RPMI8226 (cell line): ENCODE measurements around the gene LRP1.

Experiments
- DNase-seq: peaks from one replicate; pipeline ENCODE4 v3.0.0-alpha.2; 2015

LRP1 gene

DNA sequence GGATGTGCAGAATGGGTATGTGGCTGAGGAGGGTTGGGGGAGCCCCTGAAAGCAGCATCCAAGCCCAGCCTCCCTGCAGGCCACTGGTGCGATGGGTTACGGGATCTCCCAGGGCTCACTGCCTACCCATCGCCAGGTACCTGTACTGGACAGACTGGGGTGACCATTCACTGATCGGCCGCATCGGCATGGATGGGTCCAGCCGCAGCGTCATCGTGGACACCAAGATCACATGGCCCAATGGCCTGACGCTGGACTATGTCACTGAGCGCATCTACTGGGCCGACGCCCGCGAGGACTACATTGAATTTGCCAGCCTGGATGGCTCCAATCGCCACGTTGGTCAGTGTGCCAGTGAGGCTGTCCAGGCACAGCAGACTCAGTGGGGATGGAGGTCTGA is 70.0 kb downstream of the LRP1 start:
- DNase-seq: no peak

- no peak for DNase-seq
Observed at GRCh38 chr12:57199191-57199590, 70.9 kb downstream of the LRP1 start.

DNA sequence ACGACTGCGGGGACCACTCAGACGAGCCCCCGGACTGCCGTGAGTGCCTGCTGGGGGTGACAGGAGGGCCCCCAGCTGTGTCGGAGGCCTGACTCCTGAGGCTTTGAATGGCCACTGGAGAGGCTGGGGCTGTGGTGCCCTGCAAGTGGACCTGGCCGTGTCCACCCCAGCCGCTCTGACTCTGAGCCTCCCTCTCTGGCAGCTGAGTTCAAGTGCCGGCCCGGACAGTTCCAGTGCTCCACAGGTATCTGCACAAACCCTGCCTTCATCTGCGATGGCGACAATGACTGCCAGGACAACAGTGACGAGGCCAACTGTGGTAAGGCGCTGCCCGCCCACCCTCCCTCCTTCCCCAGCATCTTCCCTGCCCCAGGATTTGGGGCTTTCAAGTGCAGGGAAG is 72.2 kb downstream of the LRP1 start:
- DNase-seq: no peak

- no peak for DNase-seq
Observed at GRCh38 chr12:57201219-57201618, 72.9 kb downstream of the LRP1 start.

GRCh38 chr12:57201631-57202030 is 73.3 kb downstream of the LRP1 start:
- no peak for DNase-seq

DNA sequence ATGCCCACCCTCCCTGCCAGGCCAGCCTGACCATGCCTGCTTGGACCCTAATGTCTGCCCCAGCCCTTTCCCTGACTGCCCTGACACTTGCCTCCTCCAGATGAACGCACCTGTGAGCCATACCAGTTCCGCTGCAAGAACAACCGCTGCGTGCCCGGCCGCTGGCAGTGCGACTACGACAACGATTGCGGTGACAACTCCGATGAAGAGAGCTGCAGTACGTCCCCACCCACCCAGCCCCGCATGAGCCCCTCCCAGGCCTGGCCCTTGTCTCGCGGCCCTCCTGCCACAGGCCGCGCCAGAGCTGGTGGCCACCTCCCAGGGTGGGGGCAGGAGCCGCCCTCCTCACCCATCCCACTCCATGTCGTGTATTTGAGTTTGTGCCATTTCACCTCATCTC is 74.0 kb downstream of the LRP1 start:
- DNase-seq: no peak

DNA sequence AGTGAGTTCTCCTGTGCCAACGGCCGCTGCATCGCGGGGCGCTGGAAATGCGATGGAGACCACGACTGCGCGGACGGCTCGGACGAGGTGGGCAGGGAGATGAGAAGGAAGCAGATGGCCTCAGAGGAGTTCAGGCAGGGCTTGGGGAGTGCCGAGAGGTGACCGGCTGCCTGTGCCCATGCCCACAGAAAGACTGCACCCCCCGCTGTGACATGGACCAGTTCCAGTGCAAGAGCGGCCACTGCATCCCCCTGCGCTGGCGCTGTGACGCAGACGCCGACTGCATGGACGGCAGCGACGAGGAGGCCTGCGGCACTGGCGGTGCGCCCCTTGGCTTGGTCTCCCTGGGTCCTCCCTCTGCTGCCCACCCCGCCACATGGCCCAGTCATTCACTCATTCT is 74.9 kb downstream of the LRP1 start:
- DNase-seq: no peak

DNA sequence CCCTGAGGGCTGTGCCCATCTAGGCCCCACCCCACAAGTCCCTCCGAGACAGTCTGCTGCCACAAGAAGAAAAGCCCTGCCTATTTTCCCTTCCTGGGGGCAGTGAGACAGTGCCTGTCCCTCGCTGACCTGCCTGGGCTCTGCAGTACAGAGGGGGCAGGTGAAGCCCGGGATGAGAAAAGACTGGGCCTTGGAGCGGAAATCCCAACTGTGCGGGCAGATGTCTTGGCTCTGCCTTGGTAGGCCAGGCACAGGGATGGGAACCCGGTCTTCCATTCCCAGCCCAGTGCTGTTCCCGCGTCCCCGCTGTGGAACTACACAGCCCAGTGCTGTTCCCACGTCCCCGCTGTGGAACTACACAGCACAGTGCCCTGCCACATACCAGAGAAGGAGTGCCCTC is 75.5 kb downstream of the LRP1 start:
- DNase-seq: no peak

DNA sequence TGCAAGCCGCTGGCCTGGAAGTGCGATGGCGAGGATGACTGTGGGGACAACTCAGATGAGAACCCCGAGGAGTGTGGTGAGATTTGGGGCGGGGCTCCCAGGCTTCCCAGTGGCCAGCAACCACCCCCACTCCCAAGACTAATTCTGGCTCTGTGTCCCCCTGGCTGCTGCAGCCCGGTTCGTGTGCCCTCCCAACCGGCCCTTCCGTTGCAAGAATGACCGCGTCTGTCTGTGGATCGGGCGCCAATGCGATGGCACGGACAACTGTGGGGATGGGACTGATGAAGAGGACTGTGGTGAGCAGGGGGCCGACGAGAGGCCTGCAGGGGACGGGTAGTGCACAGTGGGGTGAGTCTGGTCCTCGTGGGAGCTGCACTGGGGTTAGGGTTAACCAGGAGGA is 76.2 kb downstream of the LRP1 start:
- no peak for DNase-seq

GRCh38 chr12:57205186-57205585 is 76.9 kb downstream of the LRP1 start:
- no peak for DNase-seq

DNA sequence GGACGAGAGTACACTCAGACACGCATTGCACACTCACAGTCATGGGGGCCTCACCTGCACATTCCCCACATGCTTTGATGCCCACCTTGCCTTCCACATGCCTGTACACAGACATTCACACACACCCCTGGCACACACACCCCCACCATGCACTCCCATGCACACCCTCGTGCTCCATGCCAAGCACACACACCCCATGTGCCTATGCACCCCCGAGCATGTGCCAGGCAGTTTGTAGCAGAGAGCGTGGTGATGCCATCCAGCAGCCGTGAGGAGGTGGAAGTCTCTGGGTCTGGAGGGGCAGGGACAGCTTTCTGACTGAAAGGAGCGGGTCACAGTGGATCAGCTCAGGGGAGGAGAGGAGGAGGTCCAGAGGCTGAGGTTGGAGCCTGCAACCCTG is 77.6 kb downstream of the LRP1 start:
- no peak for DNase-seq

DNA sequence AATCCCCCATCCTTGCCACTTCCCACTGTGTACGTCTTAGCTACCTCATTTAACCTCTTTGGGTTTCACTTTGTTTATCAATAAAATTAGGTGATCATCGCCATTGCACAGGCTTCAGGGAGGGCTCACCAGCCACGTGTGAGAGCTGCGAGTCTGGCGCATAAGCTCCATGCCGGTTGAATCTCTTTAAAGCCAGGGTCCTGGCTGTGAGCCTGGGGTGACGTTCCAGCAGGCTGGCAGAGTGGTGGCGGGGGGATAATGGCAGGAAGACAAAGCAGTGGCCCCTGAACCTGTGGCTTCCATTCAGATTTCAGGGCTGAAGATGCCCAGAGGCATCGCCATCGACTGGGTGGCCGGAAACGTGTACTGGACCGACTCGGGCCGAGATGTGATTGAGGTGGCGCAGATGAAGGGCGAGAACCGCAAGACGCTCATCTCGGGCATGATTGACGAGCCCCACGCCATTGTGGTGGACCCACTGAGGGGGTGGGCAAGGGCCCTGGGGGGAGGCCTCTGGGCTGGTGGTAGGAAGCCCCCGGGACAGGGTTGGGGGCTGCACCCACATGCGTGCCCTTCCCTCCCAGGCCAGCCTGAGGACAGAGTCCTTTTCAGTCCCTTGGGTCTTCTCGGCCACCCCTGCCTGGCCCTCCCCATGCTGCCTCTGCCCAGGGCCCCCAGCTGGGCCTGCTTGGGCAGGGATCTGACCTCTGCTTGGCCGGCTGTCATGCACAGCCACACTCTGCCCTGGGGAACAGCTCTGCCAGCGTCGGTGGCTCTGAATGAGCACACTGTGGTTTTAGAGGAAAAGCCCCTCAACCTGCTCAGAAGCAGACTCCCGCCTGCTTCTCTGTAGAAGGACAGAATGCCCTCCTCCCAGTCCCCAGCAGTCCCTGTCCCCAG is 79.7 kb downstream of the LRP1 start:
- DNase-seq: no peak

DNA sequence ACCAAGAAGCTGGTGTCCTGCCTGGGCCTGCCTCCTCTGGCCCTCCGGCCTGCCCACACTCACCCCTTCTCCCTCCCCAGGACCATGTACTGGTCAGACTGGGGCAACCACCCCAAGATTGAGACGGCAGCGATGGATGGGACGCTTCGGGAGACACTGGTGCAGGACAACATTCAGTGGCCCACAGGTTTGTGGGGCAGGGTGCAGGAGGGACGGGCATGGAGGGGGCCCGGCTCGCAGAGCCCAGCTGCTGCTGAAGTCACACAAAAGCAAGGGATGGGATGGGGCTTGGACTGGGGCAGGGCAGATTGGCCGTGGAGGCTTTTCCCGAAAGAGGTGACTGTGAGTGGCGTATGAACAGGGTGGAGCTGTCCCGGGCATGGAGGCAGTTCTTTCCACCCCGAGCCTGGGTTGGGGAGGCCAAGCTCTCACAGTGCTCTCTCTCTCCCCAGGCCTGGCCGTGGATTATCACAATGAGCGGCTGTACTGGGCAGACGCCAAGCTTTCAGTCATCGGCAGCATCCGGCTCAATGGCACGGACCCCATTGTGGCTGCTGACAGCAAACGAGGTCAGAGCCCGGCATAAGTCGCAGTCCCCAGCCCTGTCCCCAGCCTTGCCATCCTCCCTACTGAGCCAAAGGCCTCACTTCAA is 80.5 kb downstream of the LRP1 start:
- no peak for DNase-seq

DNA sequence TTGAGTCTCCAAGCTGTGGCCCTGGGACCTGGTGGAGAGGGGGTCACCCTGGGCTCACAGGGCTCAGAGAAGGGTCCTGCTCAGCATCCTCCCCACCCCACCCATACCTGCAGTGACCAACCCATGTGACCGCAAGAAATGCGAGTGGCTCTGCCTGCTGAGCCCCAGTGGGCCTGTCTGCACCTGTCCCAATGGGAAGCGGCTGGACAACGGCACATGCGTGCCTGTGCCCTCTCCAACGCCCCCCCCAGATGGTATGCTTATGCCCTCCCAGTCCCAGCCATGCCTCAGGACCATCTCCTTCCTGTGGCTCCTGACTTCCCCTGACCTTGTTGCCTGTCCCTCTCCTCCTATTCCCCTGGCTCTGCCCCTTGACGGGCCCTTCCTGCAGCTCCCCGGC is 81.6 kb downstream of the LRP1 start:
- no peak for DNase-seq

GRCh38 chr12:57210461-57210860 is 82.2 kb downstream of the LRP1 start:
- no peak for DNase-seq

DNA sequence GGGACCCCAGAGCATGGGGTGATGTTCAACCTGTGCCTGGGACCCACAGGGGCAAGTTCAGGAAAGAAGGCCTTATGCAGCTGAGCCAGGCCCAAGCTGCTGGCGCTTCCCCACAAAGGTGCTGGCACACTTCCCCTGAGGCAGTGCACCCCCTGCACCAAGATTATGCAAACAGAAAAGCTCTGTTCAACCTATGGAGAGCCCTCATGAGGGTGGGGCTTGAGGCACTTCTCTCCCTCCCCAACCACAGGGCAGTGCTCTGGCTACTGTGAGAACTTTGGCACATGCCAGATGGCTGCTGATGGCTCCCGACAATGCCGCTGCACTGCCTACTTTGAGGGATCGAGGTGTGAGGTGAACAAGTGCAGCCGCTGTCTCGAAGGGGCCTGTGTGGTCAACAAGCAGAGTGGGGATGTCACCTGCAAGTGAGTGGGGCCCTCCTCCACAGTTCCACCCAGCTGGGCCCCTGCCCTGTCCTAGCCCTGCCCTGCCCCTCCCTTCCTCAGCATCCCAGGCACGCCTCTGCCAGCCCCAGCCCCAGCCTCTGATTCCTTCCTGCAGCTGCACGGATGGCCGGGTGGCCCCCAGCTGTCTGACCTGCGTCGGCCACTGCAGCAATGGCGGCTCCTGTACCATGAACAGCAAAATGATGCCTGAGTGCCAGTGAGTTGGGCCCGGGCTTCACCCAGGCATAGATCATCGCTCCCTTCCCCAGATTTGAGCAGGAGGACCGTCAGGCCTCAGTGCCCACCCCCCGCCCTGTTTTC is 82.8 kb downstream of the LRP1 start:
- peak; percentile 83 for DNase-seq

DNA sequence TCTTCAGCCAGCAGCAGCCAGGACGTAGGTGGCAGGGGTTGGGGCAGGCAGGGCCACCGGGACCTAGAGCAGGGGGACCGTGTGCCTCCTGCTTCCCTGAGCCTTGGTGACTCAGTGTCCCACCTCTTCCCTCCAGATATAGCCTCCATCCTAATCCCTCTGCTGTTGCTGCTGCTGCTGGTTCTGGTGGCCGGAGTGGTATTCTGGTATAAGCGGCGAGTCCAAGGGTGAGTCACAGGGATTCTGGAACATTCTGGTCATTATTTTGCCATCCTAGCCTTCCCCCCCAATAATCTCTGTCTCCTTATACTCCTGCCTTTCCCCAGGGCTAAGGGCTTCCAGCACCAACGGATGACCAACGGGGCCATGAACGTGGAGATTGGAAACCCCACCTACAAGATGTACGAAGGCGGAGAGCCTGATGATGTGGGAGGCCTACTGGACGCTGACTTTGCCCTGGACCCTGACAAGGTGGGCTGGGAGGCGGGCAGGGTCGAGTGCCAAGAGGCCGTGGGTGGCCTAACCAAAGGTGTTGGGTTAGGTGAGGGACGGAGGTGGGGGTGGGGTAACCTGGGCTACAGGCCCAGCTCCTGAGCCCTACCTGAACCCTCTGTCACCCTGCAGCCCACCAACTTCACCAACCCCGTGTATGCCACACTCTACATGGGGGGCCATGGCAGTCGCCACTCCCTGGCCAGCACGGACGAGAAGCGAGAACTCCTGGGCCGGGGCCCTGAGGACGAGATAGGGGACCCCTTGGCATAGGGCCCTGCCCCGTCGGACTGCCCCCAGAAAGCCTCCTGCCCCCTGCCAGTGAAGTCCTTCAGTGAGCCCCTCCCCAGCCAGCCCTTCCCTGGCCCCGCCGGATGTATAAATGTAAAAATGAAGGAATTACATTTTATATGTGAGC is 83.8 kb downstream of the LRP1 start:
- no peak for DNase-seq

DNA sequence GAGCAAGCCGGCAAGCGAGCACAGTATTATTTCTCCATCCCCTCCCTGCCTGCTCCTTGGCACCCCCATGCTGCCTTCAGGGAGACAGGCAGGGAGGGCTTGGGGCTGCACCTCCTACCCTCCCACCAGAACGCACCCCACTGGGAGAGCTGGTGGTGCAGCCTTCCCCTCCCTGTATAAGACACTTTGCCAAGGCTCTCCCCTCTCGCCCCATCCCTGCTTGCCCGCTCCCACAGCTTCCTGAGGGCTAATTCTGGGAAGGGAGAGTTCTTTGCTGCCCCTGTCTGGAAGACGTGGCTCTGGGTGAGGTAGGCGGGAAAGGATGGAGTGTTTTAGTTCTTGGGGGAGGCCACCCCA is 84.4 kb downstream of the LRP1 start:
- DNase-seq: no peak

- DNase-seq: peak; percentile 82
Observed at GRCh38 chr12:57213058-57213715, 84.9 kb downstream of the LRP1 start.

DNA sequence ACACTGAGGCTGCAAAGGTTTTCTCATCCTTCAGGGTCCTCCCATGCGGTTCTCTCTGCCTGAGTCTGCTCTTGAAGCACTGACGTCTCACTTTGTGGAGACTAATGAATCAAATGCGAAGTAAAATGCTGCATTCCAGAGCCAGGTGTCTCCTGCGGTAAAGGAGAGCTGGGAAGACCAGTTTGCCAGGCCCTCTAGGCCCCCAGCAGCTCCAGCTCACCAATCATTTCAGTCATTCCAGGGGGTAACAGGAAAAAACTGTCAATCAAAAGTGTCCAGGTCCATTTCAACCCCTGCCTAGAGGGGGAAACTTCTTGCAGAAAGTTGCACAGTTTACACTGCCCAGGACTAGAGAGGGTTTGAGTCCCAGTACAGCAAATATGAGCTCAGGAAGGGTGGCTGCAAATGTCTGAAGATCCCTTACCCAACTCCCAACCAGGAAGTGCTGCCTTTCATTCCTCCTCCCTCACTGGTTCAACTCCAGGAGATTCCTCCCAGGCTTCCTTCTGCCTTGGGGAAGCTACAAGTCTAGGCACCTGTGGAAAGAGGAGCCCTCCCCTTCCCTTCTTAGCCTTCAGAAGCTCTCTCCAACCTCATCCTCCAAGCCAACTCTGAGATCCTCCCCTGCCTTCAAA is 85.6 kb downstream of the LRP1 start:
- no peak for DNase-seq

DNA sequence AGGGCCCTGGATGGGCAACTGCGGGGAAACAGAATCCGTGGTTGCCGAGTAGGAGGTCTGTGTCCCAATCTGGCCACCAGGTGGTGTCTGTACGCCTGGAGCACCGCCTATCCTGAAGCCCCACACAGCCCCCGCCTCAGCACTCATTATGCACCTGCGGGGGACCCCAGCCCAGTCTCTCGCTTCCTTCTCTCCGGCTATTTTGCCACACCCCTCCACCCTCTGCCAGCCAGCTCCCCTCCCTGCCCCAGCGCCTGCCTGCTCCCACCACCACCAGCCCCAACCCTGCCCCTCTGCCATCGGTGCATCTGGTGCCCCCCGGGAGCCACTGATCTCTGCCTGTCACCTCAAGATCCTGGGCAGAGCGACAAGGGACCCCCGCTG is 86.1 kb downstream of the LRP1 start:
- peak; percentile 82 for DNase-seq

GRCh38 chr12:57215065-57215464 is 86.8 kb downstream of the LRP1 start:
- no peak for DNase-seq
